ENCODE data around the gene ROBO1. TPM values are rescaled to one million over a fixed set of nuclear protein-coding genes. Genes with fewer than 3 reads are reported as not detected.
A peak's percentile ranks its signal among the peaks of the same experiment; 100 is the strongest.
"Not testable (repeated sequence)": the region's sequence is repeated elsewhere in the genome, so short reads cannot be mapped to it uniquely, and the experiment has no call there.

ROBO1 gene
- total and polyA plus RNA-seq, 2 of the 13 experiments (the other 11 are each of a cell fraction or from before 2014, with no cell fraction given) = 52.2 to 71.0 TPM

- CTCF ChIA-PET (ENCODE audit: low intra/inter-chr PET ratio, low total read pairs); POLR2A ChIA-PET; H3K4me2 ChIP-seq (ENCODE audit: low read depth, low read length); DNase-seq (ENCODE audit: low spot score); in situ Hi-C loops (cut with HindIII; ENCODE audit: extremely low pct_ligation_motif_present, low pct_unique_long_range_greater_than_20kb); H3K9ac ChIP-seq (ENCODE audit: insufficient read depth, low read depth, low read length); H3K4me1 ChIP-seq (ENCODE audit: insufficient read depth, low read length); FAIRE-seq; intact Hi-C loops (cut with micrococcal nuclease; ENCODE audit: unreplicated experiment); H2AFZ ChIP-seq (ENCODE audit: low read length); H3K36me3 ChIP-seq (replicated peaks in 1 of 2; ENCODE audit: control insufficient read depth in 1 of 2, insufficient read depth in 2 of 2, low read length in 2 of 2); BruUV-seq (replicated peaks); H3K4me3 ChIP-seq (replicated peaks in 1 of 3; ENCODE audit: insufficient read depth in 1 of 3, low read depth in 2 of 3, low read length in 3 of 3); H3K9me3 ChIP-seq (ENCODE audit: low read length); H3K27me3 ChIP-seq (ENCODE audit: control insufficient read depth in 1 of 2, insufficient read depth in 2 of 2, low read length in 2 of 2); ATAC-seq; H4K20me1 ChIP-seq (ENCODE audit: insufficient read depth, low read length); H3K27ac ChIP-seq (ENCODE audit: extremely low read length, insufficient read depth, low read length); H3K79me2 ChIP-seq (ENCODE audit: insufficient read depth, low read length): not testable (repeated sequence)
- 49% methylated on average over 5 of the region's 40 CpGs for WGBS (ENCODE audit: low lambda C conversion rate)
Measured at GRCh38 chr3:79299949-79300635, 467.7 kb downstream of the ROBO1 start.

GRCh38 chr3:79297245-79297960 lies 470.4 kb downstream of the ROBO1 start:
- H3K79me2 ChIP-seq (ENCODE audit: insufficient read depth, low read length) = no peaks in the 10 kb centered on the region
- CTCF ChIA-PET (ENCODE audit: low intra/inter-chr PET ratio, low total read pairs) = no interaction called here
- H2AFZ ChIP-seq (ENCODE audit: low read length) = no peak overlapping the region
- no peaks in the 10 kb centered on the region for H3K27me3 ChIP-seq (ENCODE audit: control insufficient read depth in 1 of 2, insufficient read depth in 2 of 2, low read length in 2 of 2)
- no peak overlapping the region for H3K9ac ChIP-seq (ENCODE audit: insufficient read depth, low read depth, low read length)
- DNase-seq (ENCODE audit: low spot score) (peak; percentile 51), ATAC-seq (peak; percentile 33; the same call in 1 of the 3 replicates), FAIRE-seq (no peak)
- no TSS peak for BruUV-seq (replicated peaks)
- 2% methylated on average over 1 of the region's 1 CpG for WGBS (ENCODE audit: low lambda C conversion rate)
- in situ Hi-C loops (cut with HindIII; ENCODE audit: extremely low pct_ligation_motif_present, low pct_unique_long_range_greater_than_20kb) = no loop called here
- H4K20me1 ChIP-seq (ENCODE audit: insufficient read depth, low read length) = no peaks in the 10 kb centered on the region
- H3K27ac ChIP-seq (ENCODE audit: extremely low read length, insufficient read depth, low read length) = no peak overlapping the region
- no peaks in the 10 kb centered on the region for H3K9me3 ChIP-seq (ENCODE audit: low read length)
- intact Hi-C loops (cut with micrococcal nuclease; ENCODE audit: unreplicated experiment) = no loop called here
- no peak overlapping the region for H3K4me2 ChIP-seq (ENCODE audit: low read depth, low read length)
- no peaks in the 10 kb centered on the region for H3K36me3 ChIP-seq (replicated peaks in 1 of 2; ENCODE audit: control insufficient read depth in 1 of 2, insufficient read depth in 2 of 2, low read length in 2 of 2)
- H3K4me3 ChIP-seq (replicated peaks in 1 of 3; ENCODE audit: insufficient read depth in 1 of 3, low read depth in 2 of 3, low read length in 3 of 3) = no peak overlapping the region
- TF ChIP-seq ARID5B (CRISPR knock-in tag; IDR thresholded peaks at IDR 0.05) = peak; percentile 42; the same call in 1 of the 2 replicates
- peak; percentile 36; the same call in 1 of the 2 replicates for TF ChIP-seq HMG20A (CRISPR knock-in tag; IDR thresholded peaks at IDR 0.05; ENCODE audit: borderline replicate concordance)
- TF ChIP-seq FOSL2 (CRISPR knock-in tag; IDR thresholded peaks at IDR 0.05) = peak; percentile 31; the same call in 1 of the 2 replicates
- no peak for TF ChIP-seq SNRNP70 (IDR thresholded peaks at IDR 0.05; ENCODE audit: low read depth, low read length)
- peak; percentile 52; the same call in 1 of the 2 replicates for TF ChIP-seq SOX5 (CRISPR knock-in tag; IDR thresholded peaks at IDR 0.05; ENCODE audit: borderline replicate concordance)
- TF ChIP-seq ZNF383 (CRISPR knock-in tag; IDR thresholded peaks at IDR 0.05; ENCODE audit: borderline replicate concordance) = no peak
- TF ChIP-seq ZNF772 (CRISPR knock-in tag; IDR thresholded peaks at IDR 0.05) = no peak
- TF ChIP-seq SOX13 (IDR thresholded peaks at IDR 0.05) = no peak
- peak in 1 of 2 experiments; percentile 56; a peak in 2 of 4 replicates for TF ChIP-seq SOX13 (CRISPR knock-in tag; conservative IDR thresholded peaks at IDR 0.05 in 1 of 2, IDR thresholded peaks at IDR 0.05 in 1 of 2)
- peak; percentile 38; the same call in 1 of the 2 replicates for TF ChIP-seq ARID3A (IDR thresholded peaks at IDR 0.05; ENCODE audit: low read depth, low read length)
- H3K4me1 ChIP-seq (ENCODE audit: insufficient read depth, low read length) = no peaks in the 10 kb centered on the region
- POLR2A ChIA-PET = no interaction called here
